ENCODE results near the gene POU6F2.

The POU6F2 gene

GRCh38 chr7:39265641-39266591 is 288.2 kb downstream of the POU6F2 start:
- DNase-seq (ENCODE audit: low read depth in 1 of 2, low spot score in 1 of 2), result no peak
- Histone ChIP-seq H3K27ac (replicated peaks) (no peak overlapping the region), H3K4me3 (replicated peaks; ENCODE audit: insufficient read depth, low read length) (no peak overlapping the region), H3K27me3 (ENCODE audit: insufficient read depth, poor library complexity, severe bottlenecking) (no peaks in the 10 kb centered on the region)
- TF ChIP-seq, protein P1, sequence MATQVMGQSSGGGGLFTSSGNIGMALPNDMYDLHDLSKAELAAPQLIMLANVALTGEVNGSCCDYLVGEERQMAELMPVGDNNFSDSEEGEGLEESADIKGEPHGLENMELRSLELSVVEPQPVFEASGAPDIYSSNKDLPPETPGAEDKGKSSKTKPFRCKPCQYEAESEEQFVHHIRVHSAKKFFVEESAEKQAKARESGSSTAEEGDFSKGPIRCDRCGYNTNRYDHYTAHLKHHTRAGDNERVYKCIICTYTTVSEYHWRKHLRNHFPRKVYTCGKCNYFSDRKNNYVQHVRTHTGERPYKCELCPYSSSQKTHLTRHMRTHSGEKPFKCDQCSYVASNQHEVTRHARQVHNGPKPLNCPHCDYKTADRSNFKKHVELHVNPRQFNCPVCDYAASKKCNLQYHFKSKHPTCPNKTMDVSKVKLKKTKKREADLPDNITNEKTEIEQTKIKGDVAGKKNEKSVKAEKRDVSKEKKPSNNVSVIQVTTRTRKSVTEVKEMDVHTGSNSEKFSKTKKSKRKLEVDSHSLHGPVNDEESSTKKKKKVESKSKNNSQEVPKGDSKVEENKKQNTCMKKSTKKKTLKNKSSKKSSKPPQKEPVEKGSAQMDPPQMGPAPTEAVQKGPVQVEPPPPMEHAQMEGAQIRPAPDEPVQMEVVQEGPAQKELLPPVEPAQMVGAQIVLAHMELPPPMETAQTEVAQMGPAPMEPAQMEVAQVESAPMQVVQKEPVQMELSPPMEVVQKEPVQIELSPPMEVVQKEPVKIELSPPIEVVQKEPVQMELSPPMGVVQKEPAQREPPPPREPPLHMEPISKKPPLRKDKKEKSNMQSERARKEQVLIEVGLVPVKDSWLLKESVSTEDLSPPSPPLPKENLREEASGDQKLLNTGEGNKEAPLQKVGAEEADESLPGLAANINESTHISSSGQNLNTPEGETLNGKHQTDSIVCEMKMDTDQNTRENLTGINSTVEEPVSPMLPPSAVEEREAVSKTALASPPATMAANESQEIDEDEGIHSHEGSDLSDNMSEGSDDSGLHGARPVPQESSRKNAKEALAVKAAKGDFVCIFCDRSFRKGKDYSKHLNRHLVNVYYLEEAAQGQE (IDR thresholded peaks at IDR 0.05; ENCODE audit: insufficient replicate concordance, low read depth), result no peak

GRCh38 chr7:39269034-39269433 is 291.3 kb downstream of the POU6F2 start:
- no peak for DNase-seq (ENCODE audit: low read depth in 1 of 2, low spot score in 1 of 2)
- no peaks in the 10 kb centered on the region for H3K27me3 ChIP-seq (ENCODE audit: insufficient read depth, poor library complexity, severe bottlenecking)
- TF ChIP-seq, protein P1 (IDR thresholded peaks at IDR 0.05; ENCODE audit: insufficient replicate concordance, low read depth), result no peak
- TF ChIP-seq GABPA (IDR thresholded peaks at IDR 0.05; ENCODE audit: low read depth) (no peak), POLR2AphosphoS5 (IDR thresholded peaks at IDR 0.05; ENCODE audit: low read depth) (no peak), SPI1 (IDR thresholded peaks at IDR 0.05; ENCODE audit: borderline replicate concordance, low read depth) (no peak), CTCF (IDR thresholded peaks at IDR 0.05; ENCODE audit: insufficient read depth, low read length) (no peak)
- H3K27ac ChIP-seq (replicated peaks), result no peak overlapping the region
- H3K4me3 ChIP-seq (replicated peaks; ENCODE audit: insufficient read depth, low read length), result no peak overlapping the region

GRCh38 chr7:39270018-39270417 is 292.3 kb downstream of the POU6F2 start:
- no peak for TF ChIP-seq GABPA (IDR thresholded peaks at IDR 0.05; ENCODE audit: low read depth)
- TF ChIP-seq SPI1 (IDR thresholded peaks at IDR 0.05; ENCODE audit: borderline replicate concordance, low read depth), result no peak
- no peak for TF ChIP-seq CTCF (IDR thresholded peaks at IDR 0.05; ENCODE audit: insufficient read depth, low read length)
- TF ChIP-seq, protein P1 (IDR thresholded peaks at IDR 0.05; ENCODE audit: insufficient replicate concordance, low read depth), result no peak
- no peak for TF ChIP-seq POLR2AphosphoS5 (IDR thresholded peaks at IDR 0.05; ENCODE audit: low read depth)
- Histone ChIP-seq H3K27me3 (ENCODE audit: insufficient read depth, poor library complexity, severe bottlenecking) (no peaks in the 10 kb centered on the region), H3K27ac (replicated peaks) (no peak overlapping the region), H3K4me3 (replicated peaks; ENCODE audit: insufficient read depth, low read length) (no peak overlapping the region)
- no peak for DNase-seq (ENCODE audit: low read depth in 1 of 2, low spot score in 1 of 2)

All from HL-60 (cell line).